ENCODE data around the gene APOL5. TPM values are rescaled to one million over a fixed set of nuclear protein-coding genes. Genes with fewer than 3 reads are reported as not detected.

APOL5 gene
- total and polyA plus RNA-seq, 9 of the 15 experiments (the other 6 are each of a cell fraction or from before 2014, with no cell fraction given) = not detected

DNA sequence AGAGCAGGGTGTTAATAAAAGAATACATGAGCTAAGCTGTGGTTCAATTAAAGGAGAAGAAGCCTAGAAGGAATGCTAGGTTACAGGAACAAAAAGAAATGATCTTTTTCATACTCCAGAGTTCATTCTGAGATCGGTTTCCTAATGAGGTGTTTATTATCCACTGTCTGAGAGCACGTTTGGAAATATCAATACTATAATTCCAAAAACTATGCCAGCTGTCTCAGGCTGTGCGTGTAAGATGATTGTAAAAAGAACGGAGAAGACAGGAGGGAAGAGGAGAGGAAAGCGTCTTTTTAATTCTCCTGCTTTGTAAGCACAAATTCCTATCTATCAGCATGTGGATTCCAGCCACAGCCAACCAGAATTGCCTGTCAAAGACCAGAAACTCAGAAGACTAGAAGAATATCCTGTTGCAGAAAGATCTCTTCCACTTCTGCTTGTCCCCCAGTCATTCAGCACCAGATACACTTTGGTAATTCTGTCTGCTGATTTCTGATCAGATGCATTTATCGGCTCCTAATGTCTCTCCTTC lies 25.7 kb downstream of the APOL5 start (continued):
- TF ChIP-seq CHCHD3 (CRISPR knock-in tag; IDR thresholded peaks at IDR 0.05) (no peak), STAT5A (IDR thresholded peaks at IDR 0.05; ENCODE audit: borderline replicate concordance, low read length) (no peak), SMAD3 (CRISPR knock-in tag; conservative IDR thresholded peaks at IDR 0.05) (no peak), SMAD2 (IDR thresholded peaks at IDR 0.05; ENCODE audit: low read depth, low read length) (no peak), ZNF282 (CRISPR knock-in tag; IDR thresholded peaks at IDR 0.05) (no peak), ZNF124 (CRISPR knock-in tag; IDR thresholded peaks at IDR 0.05) (no peak), ZNF77 (CRISPR knock-in tag; IDR thresholded peaks at IDR 0.05) (no peak), ZNF253 (CRISPR knock-in tag; conservative IDR thresholded peaks at IDR 0.05) (no peak)
- TF ChIP-seq, protein P1, sequence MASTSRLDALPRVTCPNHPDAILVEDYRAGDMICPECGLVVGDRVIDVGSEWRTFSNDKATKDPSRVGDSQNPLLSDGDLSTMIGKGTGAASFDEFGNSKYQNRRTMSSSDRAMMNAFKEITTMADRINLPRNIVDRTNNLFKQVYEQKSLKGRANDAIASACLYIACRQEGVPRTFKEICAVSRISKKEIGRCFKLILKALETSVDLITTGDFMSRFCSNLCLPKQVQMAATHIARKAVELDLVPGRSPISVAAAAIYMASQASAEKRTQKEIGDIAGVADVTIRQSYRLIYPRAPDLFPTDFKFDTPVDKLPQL (IDR thresholded peaks at IDR 0.05; ENCODE audit: extremely low read depth, insufficient read length) = no peak
- TF ChIP-seq, protein P2, sequence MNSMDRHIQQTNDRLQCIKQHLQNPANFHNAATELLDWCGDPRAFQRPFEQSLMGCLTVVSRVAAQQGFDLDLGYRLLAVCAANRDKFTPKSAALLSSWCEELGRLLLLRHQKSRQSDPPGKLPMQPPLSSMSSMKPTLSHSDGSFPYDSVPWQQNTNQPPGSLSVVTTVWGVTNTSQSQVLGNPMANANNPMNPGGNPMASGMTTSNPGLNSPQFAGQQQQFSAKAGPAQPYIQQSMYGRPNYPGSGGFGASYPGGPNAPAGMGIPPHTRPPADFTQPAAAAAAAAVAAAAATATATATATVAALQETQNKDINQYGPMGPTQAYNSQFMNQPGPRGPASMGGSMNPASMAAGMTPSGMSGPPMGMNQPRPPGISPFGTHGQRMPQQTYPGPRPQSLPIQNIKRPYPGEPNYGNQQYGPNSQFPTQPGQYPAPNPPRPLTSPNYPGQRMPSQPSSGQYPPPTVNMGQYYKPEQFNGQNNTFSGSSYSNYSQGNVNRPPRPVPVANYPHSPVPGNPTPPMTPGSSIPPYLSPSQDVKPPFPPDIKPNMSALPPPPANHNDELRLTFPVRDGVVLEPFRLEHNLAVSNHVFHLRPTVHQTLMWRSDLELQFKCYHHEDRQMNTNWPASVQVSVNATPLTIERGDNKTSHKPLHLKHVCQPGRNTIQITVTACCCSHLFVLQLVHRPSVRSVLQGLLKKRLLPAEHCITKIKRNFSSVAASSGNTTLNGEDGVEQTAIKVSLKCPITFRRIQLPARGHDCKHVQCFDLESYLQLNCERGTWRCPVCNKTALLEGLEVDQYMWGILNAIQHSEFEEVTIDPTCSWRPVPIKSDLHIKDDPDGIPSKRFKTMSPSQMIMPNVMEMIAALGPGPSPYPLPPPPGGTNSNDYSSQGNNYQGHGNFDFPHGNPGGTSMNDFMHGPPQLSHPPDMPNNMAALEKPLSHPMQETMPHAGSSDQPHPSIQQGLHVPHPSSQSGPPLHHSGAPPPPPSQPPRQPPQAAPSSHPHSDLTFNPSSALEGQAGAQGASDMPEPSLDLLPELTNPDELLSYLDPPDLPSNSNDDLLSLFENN (IDR thresholded peaks at IDR 0.05; ENCODE audit: low read depth in 2 of 2, low read length in 2 of 2) = no peak
